HCT116 (cell line): ENCODE data around the gene TJP1. TPM values are rescaled to one million over a fixed set of nuclear protein-coding genes. Genes with fewer than 3 reads are reported as not detected.
"Not testable (repeated sequence)": the region's sequence is repeated elsewhere in the genome, so short reads cannot be mapped to it uniquely, and the experiment has no call there.

Source experiments
- ATAC-seq: fragments of 200-7000 bp; cut with Tn5 transposase; 2 replicates; pipeline ENCODE4 v1.9.1; 2020; ENCODE audit warnings: mild to moderate bottlenecking, moderate library complexity
- BruUV-seq: library from RNA; stranded (reverse); fragments of 400-500 nt; replicated peaks from 2 replicates; lab custom pipeline; 2021; lab: Mats Ljungman, UMichigan
- CTCF ChIA-PET: fragments of 300-600 bp; sonication (Branson Sonifier 250); formaldehyde crosslinking; loops from one replicate; lab custom pipeline; 2021; ENCODE audit warnings: antibody characterized with exemption; lab: Charles Lee
- POLR2A ChIA-PET: fragments of 300-600, 350-600 bp; sonication (Branson Sonifier 250); formaldehyde crosslinking; loops from one replicate; lab custom pipeline; 2021; ENCODE audit warnings: antibody characterized with exemption; lab: Charles Lee
- RAD21 ChIA-PET, 2 experiments: fragments of 300-600 bp; sonication (Branson Sonifier 250); formaldehyde crosslinking; loops; one replicate each; lab custom pipeline; 2023; ENCODE audit warnings: low total read pairs in 2 of 2; ENCODE audit not compliant: uncharacterized antibody in 2 of 2, unreplicated experiment in 2 of 2, low non-redundant PET in 1 of 2; lab: Charles Lee
- DNase-seq: peaks from one replicate; pipeline ENCODE4 v3.0.0-alpha.2; 2010; ENCODE audit warnings: low read depth, low spot score
- H2AFZ ChIP-seq: fragments of 200-600 bp; shearing (Covaris generic), sonication (generic); 2 replicates; pipeline ENCODE4 v1.6.1; 2017; ENCODE audit warnings: low read depth, mixed run types, mixed read lengths, antibody characterized with exemption, low read length; ENCODE audit not compliant: poor library complexity, severe bottlenecking
- H3K27ac ChIP-seq: 2 replicates; pipeline ENCODE4 v1.5.1; 2012; ENCODE audit warnings: low read depth, low read length
- H3K27me3 ChIP-seq: fragments of 200-600 bp; sonication (generic); 2 replicates; pipeline ENCODE4 v1.6.1; 2016; ENCODE audit warnings: mixed run types, low read length, mixed read lengths; ENCODE audit not compliant: insufficient read depth
- H3K36me3 ChIP-seq, 2 experiments: fragments of 200-500 bp in 1 of 2; fragments of 200-600 bp in 1 of 2; sonication (Bioruptor generic) in 1 of 2; sonication (generic) in 1 of 2; 2 replicates each; pipeline versions ENCODE4 v1.5.1 to v1.6.1; 2014 to 2016; ENCODE audit warnings: low read length in 2 of 2, inconsistent platforms in 1 of 2, mixed read lengths in 1 of 2, mixed run types in 1 of 2; ENCODE audit not compliant: insufficient read depth in 2 of 2, control insufficient read depth in 1 of 2
- H3K4me1 ChIP-seq, 2 experiments: fragments of 200-600 bp in 1 of 2; sonication (generic) in 1 of 2; 2 replicates each; pipeline versions ENCODE4 v1.5.1 to v1.6.1; 2012 to 2017; ENCODE audit warnings: low read length in 2 of 2, inconsistent platforms in 1 of 2, mild to moderate bottlenecking in 1 of 2, mixed read lengths in 1 of 2, mixed run types in 1 of 2, moderate library complexity in 1 of 2; ENCODE audit not compliant: insufficient read depth in 2 of 2, control insufficient read depth in 1 of 2
- H3K4me2 ChIP-seq: fragments of 200-600 bp; sonication (generic); 2 replicates; pipeline ENCODE4 v1.6.1; 2017; ENCODE audit warnings: mixed run types, low read length, mixed read lengths
- H3K4me3 ChIP-seq, 2 experiments: fragments of 200-600 bp in 1 of 2; sonication (generic) in 1 of 2; replicated peaks in 1 of 2; 2 replicates each; pipeline ENCODE4 v1.5.1; 2011 to 2016; ENCODE audit warnings: low read length in 2 of 2, control low read depth in 1 of 2, low read depth in 1 of 2, mild to moderate bottlenecking in 1 of 2, mixed read lengths in 1 of 2, mixed run types in 1 of 2
- H3K79me2 ChIP-seq: fragments of 200-600 bp; sonication (generic); 2 replicates; pipeline ENCODE4 v1.6.1; 2017; ENCODE audit warnings: mild to moderate bottlenecking, mixed run types, low read length, moderate library complexity, mixed read lengths; ENCODE audit not compliant: insufficient read depth
- H3K9ac ChIP-seq: fragments of 200-600 bp; sonication (generic); 2 replicates; pipeline ENCODE4 v1.6.1; 2016; ENCODE audit warnings: low read length, mixed read lengths
- H3K9me2 ChIP-seq: fragments of 200-600 bp; sonication (generic), shearing (Covaris generic); 2 replicates; pipeline ENCODE4 v1.6.1; 2017; ENCODE audit warnings: mixed run types, mild to moderate bottlenecking, moderate library complexity; ENCODE audit not compliant: insufficient read depth
- H3K9me3 ChIP-seq, 2 experiments: fragments of 200-500 bp in 1 of 2; fragments of 200-600 bp in 1 of 2; sonication (Bioruptor generic) in 1 of 2; sonication (generic) in 1 of 2; 2 replicates each; pipeline ENCODE4 v1.6.1; 2014 to 2017; ENCODE audit warnings: low read length in 2 of 2, mixed read lengths in 2 of 2, inconsistent platforms in 1 of 2, low read depth in 1 of 2, mild to moderate bottlenecking in 1 of 2, mixed run types in 1 of 2, moderate library complexity in 1 of 2; ENCODE audit not compliant: control insufficient read depth in 1 of 2, insufficient read depth in 1 of 2
- H4K20me1 ChIP-seq: fragments of 200-600 bp; sonication (generic), shearing (Covaris generic); 2 replicates; pipeline ENCODE4 v1.6.1; 2017; ENCODE audit warnings: mixed run types, mild to moderate bottlenecking, moderate library complexity; ENCODE audit not compliant: insufficient read depth
- ELF1 ChIP-seq: IDR thresholded peaks from 2 replicates; pipeline ENCODE4 v1.6.1; 2012; ENCODE audit warnings: low read depth, borderline replicate concordance
- EZH2phosphoT487 ChIP-seq: fragments of 200-600 bp; IDR thresholded peaks from 2 replicates; pipeline ENCODE4 v1.6.1; 2018; ENCODE audit warnings: antibody characterized with exemption, borderline replicate concordance
- POLR2AphosphoS5 ChIP-seq: IDR thresholded peaks from 2 replicates; pipeline ENCODE4 v1.6.1; 2011; ENCODE audit warnings: mild to moderate bottlenecking, low read depth, low read length, moderate library complexity
- intact Hi-C: fragments of 100-400 bp; cut with micrococcal nuclease; formaldehyde crosslinking; loops from 2 replicates; pipeline ENCODE4 v1.10.0; 2022
- total RNA-seq: library from RNA; stranded (reverse); gene quantifications from one replicate; pipeline ENCODE4 v1.2.1, GENCODE V29; 2021; ENCODE audit not compliant: unreplicated experiment
- TF ChIP-seq, protein P1 (sequence below), 3 experiments: fragments of 200-600 bp in 1 of 3; sonication (generic) in 1 of 3; IDR thresholded peaks in 2 of 3; conservative IDR thresholded peaks in 1 of 3; 2 replicates each; pipeline ENCODE4 v1.5.1; 2012 to 2017; ENCODE audit warnings: low read depth in 2 of 3, low read length in 2 of 3, antibody characterized with exemption in 1 of 3, borderline replicate concordance in 1 of 3, control low read depth in 1 of 3, mild to moderate bottlenecking in 1 of 3, mixed read lengths in 1 of 3, mixed run types in 1 of 3, moderate library complexity in 1 of 3; ENCODE audit not compliant: insufficient read depth in 1 of 3

The TJP1 gene
- total RNA-seq, 1 experiment from 2014 or later = 83.6 TPM

DNA sequence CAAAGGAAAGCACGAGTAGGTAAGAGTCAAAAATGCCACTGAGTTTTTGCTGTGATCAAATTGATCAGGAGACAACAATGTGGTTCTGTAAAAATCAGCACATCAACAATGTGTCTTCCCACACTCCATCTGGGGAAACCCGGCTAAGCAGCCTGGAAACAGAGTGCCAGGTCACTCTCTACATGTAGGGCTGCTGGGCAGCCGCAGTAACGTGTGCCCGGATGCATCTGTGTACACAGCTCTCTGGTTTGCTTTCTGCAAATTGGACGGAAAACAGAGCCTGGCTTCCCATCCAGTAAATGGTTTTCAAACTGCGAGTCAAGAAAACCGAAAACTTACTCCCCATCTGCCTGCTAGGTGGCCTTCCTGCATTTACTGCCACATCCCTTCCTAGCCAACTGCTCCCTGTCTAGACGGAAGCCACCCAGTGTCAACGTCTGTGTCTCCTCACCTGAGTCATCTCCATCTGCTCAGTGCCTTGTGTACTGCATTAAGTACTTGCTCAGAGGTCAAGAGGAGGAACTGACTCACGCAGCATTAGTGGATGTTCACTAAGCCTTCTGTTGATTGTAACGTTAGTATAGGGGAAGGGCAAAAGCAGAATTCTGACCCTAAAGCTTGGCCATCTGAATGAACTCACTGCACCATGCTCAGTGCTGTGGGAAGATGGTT is 124.1 kb downstream of the TJP1 start (continued):
- TF ChIP-seq, protein P1, sequence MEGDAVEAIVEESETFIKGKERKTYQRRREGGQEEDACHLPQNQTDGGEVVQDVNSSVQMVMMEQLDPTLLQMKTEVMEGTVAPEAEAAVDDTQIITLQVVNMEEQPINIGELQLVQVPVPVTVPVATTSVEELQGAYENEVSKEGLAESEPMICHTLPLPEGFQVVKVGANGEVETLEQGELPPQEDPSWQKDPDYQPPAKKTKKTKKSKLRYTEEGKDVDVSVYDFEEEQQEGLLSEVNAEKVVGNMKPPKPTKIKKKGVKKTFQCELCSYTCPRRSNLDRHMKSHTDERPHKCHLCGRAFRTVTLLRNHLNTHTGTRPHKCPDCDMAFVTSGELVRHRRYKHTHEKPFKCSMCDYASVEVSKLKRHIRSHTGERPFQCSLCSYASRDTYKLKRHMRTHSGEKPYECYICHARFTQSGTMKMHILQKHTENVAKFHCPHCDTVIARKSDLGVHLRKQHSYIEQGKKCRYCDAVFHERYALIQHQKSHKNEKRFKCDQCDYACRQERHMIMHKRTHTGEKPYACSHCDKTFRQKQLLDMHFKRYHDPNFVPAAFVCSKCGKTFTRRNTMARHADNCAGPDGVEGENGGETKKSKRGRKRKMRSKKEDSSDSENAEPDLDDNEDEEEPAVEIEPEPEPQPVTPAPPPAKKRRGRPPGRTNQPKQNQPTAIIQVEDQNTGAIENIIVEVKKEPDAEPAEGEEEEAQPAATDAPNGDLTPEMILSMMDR (IDR thresholded peaks at IDR 0.05 in 2 of 3, conservative IDR thresholded peaks at IDR 0.05 in 1 of 3; ENCODE audit: borderline replicate concordance in 1 of 3, insufficient read depth in 1 of 3, low read depth in 2 of 3, low read length in 2 of 3) = no peak
- TF ChIP-seq EZH2phosphoT487 = no peak

DNA sequence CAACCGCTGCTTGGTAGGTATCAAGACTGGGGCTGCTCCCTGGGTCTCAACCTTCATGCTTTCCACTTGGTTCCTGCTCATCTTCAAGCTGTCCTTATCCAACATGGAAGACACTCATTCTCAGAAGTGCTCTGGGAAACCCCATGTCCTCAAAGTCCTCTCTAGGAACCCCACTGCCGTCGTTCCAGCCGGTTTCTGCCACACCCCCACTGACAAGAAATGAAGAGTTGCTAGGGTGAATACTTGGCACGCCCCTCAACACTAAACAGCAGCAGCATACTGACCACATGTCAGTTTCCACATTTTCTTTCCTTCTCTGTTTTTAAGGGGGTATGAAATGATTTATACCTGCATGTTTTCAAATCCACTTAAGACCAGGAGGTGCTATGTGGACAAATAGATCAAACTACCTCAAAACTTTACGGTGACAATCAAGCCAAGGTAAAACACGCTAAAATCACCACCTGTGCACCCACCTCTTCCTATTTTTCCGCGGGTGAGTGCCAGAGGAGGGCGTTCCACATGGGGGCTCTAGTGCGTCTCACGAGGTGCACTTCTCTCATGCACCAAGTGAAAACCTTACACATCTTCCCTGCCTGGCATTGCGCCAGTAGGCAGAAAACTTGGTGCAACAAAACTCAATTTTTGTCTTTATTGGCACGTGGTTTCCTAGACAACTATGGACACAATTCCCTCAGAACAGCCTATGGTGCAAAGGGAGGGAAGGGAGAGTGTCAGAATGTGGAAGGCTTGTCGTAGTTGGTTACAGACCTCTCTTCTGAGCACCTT is 125.1 kb downstream of the TJP1 start:
- RAD21 ChIA-PET = no interaction called here
- Histone ChIP-seq H3K4me3 (no peak overlapping the region), H3K79me2 (no peaks in the 10 kb centered on the region), H3K9me2 (no peaks in the 10 kb centered on the region), H4K20me1 (no peaks in the 10 kb centered on the region), H3K9me3 (no peaks in the 10 kb centered on the region), H3K27ac (no peak overlapping the region), H3K27me3 (no peaks in the 10 kb centered on the region), H2AFZ (no peak overlapping the region), H3K4me1 (peaks cover 22 to 45% of the 10 kb centered on the region in 2 experiments), H3K36me3 (peaks cover 0 to 9% of the 10 kb centered on the region in 2 experiments; a peak in 2 of 4 replicates), H3K9ac (no peak overlapping the region), H3K4me2 (no peak overlapping the region)
- intact Hi-C loops = loop anchor here (5.0 to 10.0 kb wide), 2 partner anchors 45 to 228 kb away; no protein-coding TSS in a partner anchor
- no peak for ATAC-seq
- DNase-seq = no peak
- CTCF ChIA-PET = no interaction called here
- POLR2A ChIA-PET = no interaction called here
- no TSS peak for BruUV-seq
- 0 out of 2 replicates have a peak, but pooled peaks have one; percentile 18 for TF ChIP-seq POLR2AphosphoS5
- no peak for TF ChIP-seq ELF1

DNA sequence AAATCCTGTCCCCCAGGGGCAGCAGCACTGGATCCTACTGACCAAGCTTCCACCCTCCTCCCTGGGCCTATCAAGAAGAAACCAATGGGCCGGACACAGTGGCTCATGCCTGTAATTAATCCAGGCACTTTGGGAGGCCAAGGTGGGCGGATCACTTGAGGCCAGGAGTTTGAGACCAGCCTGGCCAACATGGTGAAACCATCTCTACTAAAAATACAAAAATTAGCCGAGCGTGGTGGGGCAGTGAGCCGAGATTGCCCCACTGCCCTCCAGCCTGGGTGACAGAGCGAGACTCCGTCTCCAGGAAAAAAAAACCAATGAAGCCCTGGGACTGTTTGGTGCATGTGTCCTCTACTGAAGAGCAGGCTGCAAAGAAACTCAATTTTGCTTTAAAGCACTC is 125.8 kb downstream of the TJP1 start:
- H3K9me3 ChIP-seq, DNase-seq, CTCF ChIA-PET, H3K9ac ChIP-seq, H3K36me3 ChIP-seq, ATAC-seq, POLR2A ChIA-PET, H3K4me2 ChIP-seq, RAD21 ChIA-PET, BruUV-seq, H4K20me1 ChIP-seq, H3K9me2 ChIP-seq, H2AFZ ChIP-seq, H3K4me3 ChIP-seq, H3K27ac ChIP-seq, H3K79me2 ChIP-seq, H3K27me3 ChIP-seq: not testable (repeated sequence)
- intact Hi-C loops = loop anchor here (5.0 to 10.0 kb wide), 2 partner anchors 46 to 228 kb away; no protein-coding TSS in a partner anchor
- H3K4me1 ChIP-seq = peaks cover 22 to 46% of the 10 kb centered on the region in 2 experiments
